Measurements from ENCODE around the gene PLAAT2. TPM values are rescaled to one million over a fixed set of nuclear protein-coding genes. Genes with fewer than 3 reads are reported as not detected.

Gene PLAAT2
- total and polyA plus RNA-seq, 2 of the 13 experiments (the other 11 are each of a cell fraction or from before 2014, with no cell fraction given) = 0.22 TPM; not detected in 1

DNA sequence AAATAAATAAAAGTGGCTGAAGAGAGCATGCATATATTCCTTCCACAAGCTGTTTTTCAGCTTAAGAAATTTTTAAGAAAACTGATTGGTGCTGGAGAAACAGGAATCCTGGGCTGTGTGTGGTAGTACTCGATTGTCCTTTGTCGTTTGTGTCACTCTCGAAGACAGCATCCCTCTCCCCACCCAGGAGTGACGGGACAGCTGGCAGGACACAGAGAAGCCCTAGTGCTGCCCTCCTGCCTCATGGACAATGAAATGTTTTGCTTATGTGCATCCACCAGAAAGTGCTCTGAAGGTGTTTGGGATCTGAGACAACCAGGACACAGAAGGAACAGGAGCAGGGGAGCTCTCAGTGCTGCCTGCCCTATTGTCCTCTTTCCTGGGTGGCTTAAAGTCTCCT is 13.8 kb downstream of the PLAAT2 start:
- H3K4me2 ChIP-seq (ENCODE audit: low read depth, low read length) = no peak overlapping the region

More for the DNA sequence above, 13.8 kb downstream of the PLAAT2 start:
- no peak for TF ChIP-seq ZNF121 (CRISPR knock-in tag; IDR thresholded peaks at IDR 0.05)
- TF ChIP-seq CBX5 (CRISPR knock-in tag; IDR thresholded peaks at IDR 0.05; ENCODE audit: borderline replicate concordance) = no peak
- TF ChIP-seq ARNT (IDR thresholded peaks at IDR 0.05) = no peak
- no peak for TF ChIP-seq ZKSCAN5 (CRISPR knock-in tag; IDR thresholded peaks at IDR 0.05)
- no peak for TF ChIP-seq MAZ (IDR thresholded peaks at IDR 0.05; ENCODE audit: borderline replicate concordance, low read depth, low read length)
- no peak for TF ChIP-seq MAZ (CRISPR knock-in tag; IDR thresholded peaks at IDR 0.05; ENCODE audit: low read depth)
- TF ChIP-seq, protein P1, sequence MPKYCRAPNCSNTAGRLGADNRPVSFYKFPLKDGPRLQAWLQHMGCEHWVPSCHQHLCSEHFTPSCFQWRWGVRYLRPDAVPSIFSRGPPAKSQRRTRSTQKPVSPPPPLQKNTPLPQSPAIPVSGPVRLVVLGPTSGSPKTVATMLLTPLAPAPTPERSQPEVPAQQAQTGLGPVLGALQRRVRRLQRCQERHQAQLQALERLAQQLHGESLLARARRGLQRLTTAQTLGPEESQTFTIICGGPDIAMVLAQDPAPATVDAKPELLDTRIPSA (CRISPR knock-in tag; IDR thresholded peaks at IDR 0.05; ENCODE audit: borderline replicate concordance) = no peak
- TF ChIP-seq, protein P2, sequence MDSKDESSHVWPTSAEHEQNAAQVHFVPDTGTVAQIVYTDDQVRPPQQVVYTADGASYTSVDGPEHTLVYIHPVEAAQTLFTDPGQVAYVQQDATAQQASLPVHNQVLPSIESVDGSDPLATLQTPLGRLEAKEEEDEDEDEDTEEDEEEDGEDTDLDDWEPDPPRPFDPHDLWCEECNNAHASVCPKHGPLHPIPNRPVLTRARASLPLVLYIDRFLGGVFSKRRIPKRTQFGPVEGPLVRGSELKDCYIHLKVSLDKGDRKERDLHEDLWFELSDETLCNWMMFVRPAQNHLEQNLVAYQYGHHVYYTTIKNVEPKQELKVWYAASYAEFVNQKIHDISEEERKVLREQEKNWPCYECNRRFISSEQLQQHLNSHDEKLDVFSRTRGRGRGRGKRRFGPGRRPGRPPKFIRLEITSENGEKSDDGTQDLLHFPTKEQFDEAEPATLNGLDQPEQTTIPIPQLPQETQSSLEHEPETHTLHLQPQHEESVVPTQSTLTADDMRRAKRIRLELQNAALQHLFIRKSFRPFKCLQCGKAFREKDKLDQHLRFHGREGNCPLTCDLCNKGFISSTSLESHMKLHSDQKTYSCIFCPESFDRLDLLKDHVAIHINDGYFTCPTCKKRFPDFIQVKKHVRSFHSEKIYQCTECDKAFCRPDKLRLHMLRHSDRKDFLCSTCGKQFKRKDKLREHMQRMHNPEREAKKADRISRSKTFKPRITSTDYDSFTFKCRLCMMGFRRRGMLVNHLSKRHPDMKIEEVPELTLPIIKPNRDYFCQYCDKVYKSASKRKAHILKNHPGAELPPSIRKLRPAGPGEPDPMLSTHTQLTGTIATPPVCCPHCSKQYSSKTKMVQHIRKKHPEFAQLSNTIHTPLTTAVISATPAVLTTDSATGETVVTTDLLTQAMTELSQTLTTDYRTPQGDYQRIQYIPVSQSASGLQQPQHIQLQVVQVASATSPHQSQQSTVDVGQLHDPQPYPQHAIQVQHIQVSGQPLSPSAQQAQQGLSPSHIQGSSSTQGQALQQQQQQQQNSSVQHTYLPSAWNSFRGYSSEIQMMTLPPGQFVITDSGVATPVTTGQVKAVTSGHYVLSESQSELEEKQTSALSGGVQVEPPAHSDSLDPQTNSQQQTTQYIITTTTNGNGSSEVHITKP (CRISPR knock-in tag; IDR thresholded peaks at IDR 0.05; ENCODE audit: low read depth) = no peak
- no peak for TF ChIP-seq MIER2 (CRISPR knock-in tag; IDR thresholded peaks at IDR 0.05)
- TF ChIP-seq, protein P3, sequence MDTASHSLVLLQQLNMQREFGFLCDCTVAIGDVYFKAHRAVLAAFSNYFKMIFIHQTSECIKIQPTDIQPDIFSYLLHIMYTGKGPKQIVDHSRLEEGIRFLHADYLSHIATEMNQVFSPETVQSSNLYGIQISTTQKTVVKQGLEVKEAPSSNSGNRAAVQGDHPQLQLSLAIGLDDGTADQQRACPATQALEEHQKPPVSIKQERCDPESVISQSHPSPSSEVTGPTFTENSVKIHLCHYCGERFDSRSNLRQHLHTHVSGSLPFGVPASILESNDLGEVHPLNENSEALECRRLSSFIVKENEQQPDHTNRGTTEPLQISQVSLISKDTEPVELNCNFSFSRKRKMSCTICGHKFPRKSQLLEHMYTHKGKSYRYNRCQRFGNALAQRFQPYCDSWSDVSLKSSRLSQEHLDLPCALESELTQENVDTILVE (CRISPR knock-in tag; IDR thresholded peaks at IDR 0.05) = no peak
- TF ChIP-seq, protein P4, sequence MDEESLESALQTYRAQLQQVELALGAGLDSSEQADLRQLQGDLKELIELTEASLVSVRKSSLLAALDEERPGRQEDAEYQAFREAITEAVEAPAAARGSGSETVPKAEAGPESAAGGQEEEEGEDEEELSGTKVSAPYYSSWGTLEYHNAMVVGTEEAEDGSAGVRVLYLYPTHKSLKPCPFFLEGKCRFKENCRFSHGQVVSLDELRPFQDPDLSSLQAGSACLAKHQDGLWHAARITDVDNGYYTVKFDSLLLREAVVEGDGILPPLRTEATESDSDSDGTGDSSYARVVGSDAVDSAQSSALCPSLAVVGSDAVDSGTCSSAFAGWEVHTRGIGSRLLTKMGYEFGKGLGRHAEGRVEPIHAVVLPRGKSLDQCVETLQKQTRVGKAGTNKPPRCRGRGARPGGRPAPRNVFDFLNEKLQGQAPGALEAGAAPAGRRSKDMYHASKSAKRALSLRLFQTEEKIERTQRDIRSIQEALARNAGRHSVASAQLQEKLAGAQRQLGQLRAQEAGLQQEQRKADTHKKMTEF (CRISPR knock-in tag; IDR thresholded peaks at IDR 0.05) = no peak
- TF ChIP-seq, protein P5, sequence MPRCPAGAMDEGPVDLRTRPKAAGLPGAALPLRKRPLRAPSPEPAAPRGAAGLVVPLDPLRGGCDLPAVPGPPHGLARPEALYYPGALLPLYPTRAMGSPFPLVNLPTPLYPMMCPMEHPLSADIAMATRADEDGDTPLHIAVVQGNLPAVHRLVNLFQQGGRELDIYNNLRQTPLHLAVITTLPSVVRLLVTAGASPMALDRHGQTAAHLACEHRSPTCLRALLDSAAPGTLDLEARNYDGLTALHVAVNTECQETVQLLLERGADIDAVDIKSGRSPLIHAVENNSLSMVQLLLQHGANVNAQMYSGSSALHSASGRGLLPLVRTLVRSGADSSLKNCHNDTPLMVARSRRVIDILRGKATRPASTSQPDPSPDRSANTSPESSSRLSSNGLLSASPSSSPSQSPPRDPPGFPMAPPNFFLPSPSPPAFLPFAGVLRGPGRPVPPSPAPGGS (CRISPR knock-in tag; IDR thresholded peaks at IDR 0.05) = no peak
- FAIRE-seq = no peak
- no peaks in the 10 kb centered on the region for H3K9me3 ChIP-seq (ENCODE audit: low read length)
- H4K20me1 ChIP-seq (ENCODE audit: insufficient read depth, low read length) = no peaks in the 10 kb centered on the region
- DNase-seq (ENCODE audit: low spot score) = no peak
- H2AFZ ChIP-seq (ENCODE audit: low read length) = no peak overlapping the region
- ATAC-seq = no peak
- H3K36me3 ChIP-seq (replicated peaks in 1 of 2; ENCODE audit: control insufficient read depth in 1 of 2, insufficient read depth in 2 of 2, low read length in 2 of 2) = no peaks in the 10 kb centered on the region
- H3K4me3 ChIP-seq (replicated peaks in 1 of 3; ENCODE audit: insufficient read depth in 1 of 3, low read depth in 2 of 3, low read length in 3 of 3) = no peak overlapping the region
- H3K4me1 ChIP-seq (ENCODE audit: insufficient read depth, low read length) = no peaks in the 10 kb centered on the region
- ChIA-PET CTCF (ENCODE audit: low intra/inter-chr PET ratio, low total read pairs) (no interaction called here), POLR2A (no interaction called here)
- no peak overlapping the region for H3K27ac ChIP-seq (ENCODE audit: extremely low read length, insufficient read depth, low read length)
- H3K9ac ChIP-seq (ENCODE audit: insufficient read depth, low read depth, low read length) = no peak overlapping the region
- no peaks in the 10 kb centered on the region for H3K79me2 ChIP-seq (ENCODE audit: insufficient read depth, low read length)
- no TSS peak for BruUV-seq (replicated peaks)
- H3K27me3 ChIP-seq (ENCODE audit: control insufficient read depth in 1 of 2, insufficient read depth in 2 of 2, low read length in 2 of 2) = peaks cover 3 to 6% of the 10 kb centered on the region in 2 experiments; a peak in 4 of 5 replicates
- intact Hi-C loops (cut with micrococcal nuclease; ENCODE audit: unreplicated experiment) = no loop called here
- 16% methylated on average over 4 of the region's 4 CpGs for WGBS (ENCODE audit: low lambda C conversion rate)
- in situ Hi-C loops (cut with HindIII; ENCODE audit: extremely low pct_ligation_motif_present, low pct_unique_long_range_greater_than_20kb) = no loop called here
